CD4-positive, alpha-beta memory T cell (primary cell): Measurements from ENCODE around the gene FERMT3. TPM values are rescaled to one million over a fixed set of nuclear protein-coding genes. Genes with fewer than 3 reads are reported as not detected.

Source experiments
- CTCF ChIA-PET: fragments of 350-600 bp; sonication (Branson Sonifier 250); formaldehyde crosslinking; loops from one replicate; lab custom pipeline; 2021; ENCODE audit warnings: inconsistent platforms; ENCODE audit not compliant: partially characterized antibody; lab: Charles Lee
- POLR2A ChIA-PET: fragments of 350-600 bp; sonication (Branson Sonifier 250); formaldehyde crosslinking; loops from one replicate; lab custom pipeline; 2021; ENCODE audit not compliant: partially characterized antibody; lab: Charles Lee
- DNase-seq, 5 donors: peaks; one replicate each; pipeline versions ENCODE4 v3.0.0 to v3.0.0-alpha.2; 2020 to 2022; ENCODE audit warnings: mixed read lengths in 1 of 5
- H3K27ac ChIP-seq: one replicate; pipeline ENCODE4 v1.7.0; 2013; ENCODE audit warnings: low read depth, low read length
- H3K27me3 ChIP-seq: 2 replicates; pipeline ENCODE4 v1.7.0; 2013; ENCODE audit warnings: mild to moderate bottlenecking, low read length, moderate library complexity; ENCODE audit not compliant: insufficient read depth
- H3K36me3 ChIP-seq: 2 replicates; pipeline ENCODE4 v1.7.0; 2013; ENCODE audit warnings: mild to moderate bottlenecking, low read length, moderate library complexity; ENCODE audit not compliant: insufficient read depth
- H3K4me1 ChIP-seq: 2 replicates; pipeline ENCODE4 v1.7.0; 2013; ENCODE audit warnings: mild to moderate bottlenecking, low read length, moderate library complexity; ENCODE audit not compliant: insufficient read depth
- H3K4me3 ChIP-seq, 2 donors: one replicate each; pipeline ENCODE4 v1.7.0; 2013; ENCODE audit warnings: low read length in 2 of 2, mild to moderate bottlenecking in 1 of 2
- H3K9me3 ChIP-seq, 2 donors: one replicate each; pipeline ENCODE4 v1.7.0; 2013; ENCODE audit warnings: low read length in 2 of 2, control low read depth in 1 of 2; ENCODE audit not compliant: control insufficient read depth in 1 of 2
- H3K27ac Mint-ChIP-seq, 7 donors: one replicate each; pipeline ENCODE4 v1.8.0; 2020 to 2021; ENCODE audit warnings: mixed read lengths in 7 of 7, mild to moderate bottlenecking in 6 of 7, inconsistent platforms in 3 of 7, moderate library complexity in 3 of 7
- H3K27me3 Mint-ChIP-seq, 2 donors: one replicate each; pipeline ENCODE4 v1.8.0; 2020 to 2021; ENCODE audit warnings: mixed read lengths in 2 of 2
- H3K36me3 Mint-ChIP-seq, 2 donors: one replicate each; pipeline ENCODE4 v1.8.0; 2020 to 2021; ENCODE audit warnings: mixed read lengths in 2 of 2, inconsistent platforms in 1 of 2, mild to moderate bottlenecking in 1 of 2
- H3K4me1 Mint-ChIP-seq, 4 donors: one replicate each; pipeline ENCODE4 v1.8.0; 2020 to 2021; ENCODE audit warnings: mixed read lengths in 4 of 4, mild to moderate bottlenecking in 1 of 4
- H3K4me3 Mint-ChIP-seq, 8 donors: one replicate each; pipeline ENCODE4 v1.8.0; 2020 to 2021; ENCODE audit warnings: mixed read lengths in 8 of 8, mild to moderate bottlenecking in 7 of 8, moderate library complexity in 6 of 8, inconsistent platforms in 3 of 8
- H3K9me3 Mint-ChIP-seq, 8 donors: one replicate each; pipeline ENCODE4 v1.8.0; 2020 to 2021; ENCODE audit warnings: mixed read lengths in 8 of 8, mild to moderate bottlenecking in 5 of 8, inconsistent platforms in 3 of 8, moderate library complexity in 1 of 8
- intact Hi-C: fragments of 100-400 bp; cut with micrococcal nuclease; formaldehyde crosslinking; loops from one replicate; pipeline ENCODE4 v1.15.1; 2023
- polyA plus RNA-seq, 2 donors: library from polyadenylated mRNA; unstranded; fragments of 300-500 nt; fragmentation: Illumina TruSeq; gene quantifications; one replicate each; pipeline ENCODE4 v1.2.3, GENCODE V29; 2021
- total RNA-seq, 2 experiments: library from RNA; stranded (reverse); gene quantifications; one replicate each; pipeline ENCODE4 v1.2.3, GENCODE V29; 2021

The FERMT3 gene
- total and polyA plus RNA-seq, 4 experiments from 2014 or later = 149 to 202 (median 175) TPM

GRCh38 chr11:64208086-64208795, 1.7 kb downstream of the FERMT3 start:
- peak overlapping the region; percentile 99 for H3K4me3 ChIP-seq
- intact Hi-C loops = no loop called here
- no peaks in the 10 kb centered on the region for H3K27me3 ChIP-seq
- peak overlapping the region; percentile 90 for H3K27ac ChIP-seq
- ChIA-PET POLR2A (interaction anchor here (0.7 to 22.7 kb wide), 10 partner anchors 22 to 1367 kb away, joined by 4 to 937 read pairs (median 61); partner anchors contain the start of genes BAD, CATSPERZ, DNAJC4 and ESRRA), CTCF (interaction anchor here (0.9 to 9.7 kb wide), 10 partner anchors 15 to 241 kb away, joined by 3 to 367 read pairs (median 80); partner anchors contain the start of genes CATSPERZ, DNAJC4, ESRRA and FKBP2)
- Mint-ChIP-seq H3K9me3 (peaks cover 0 to 2% (median 0%) of the 10 kb centered on the region in 8 donors), H3K4me3 (peak overlapping the region; percentile 92 to 97 (median 93)), H3K4me1 (peaks cover 17 to 72% (median 47%) of the 10 kb centered on the region in 4 donors), H3K27ac (peak overlapping the region; percentile 92 to 96 (median 94)), H3K27me3 (no peaks in the 10 kb centered on the region), H3K36me3 (peaks cover 23 to 59% of the 10 kb centered on the region in 2 donors)
- DNase-seq = no peak
- peaks cover 44% of the 10 kb centered on the region for H3K4me1 ChIP-seq
- peaks cover 31% of the 10 kb centered on the region for H3K36me3 ChIP-seq
- no peaks in the 10 kb centered on the region for H3K9me3 ChIP-seq

DNA sequence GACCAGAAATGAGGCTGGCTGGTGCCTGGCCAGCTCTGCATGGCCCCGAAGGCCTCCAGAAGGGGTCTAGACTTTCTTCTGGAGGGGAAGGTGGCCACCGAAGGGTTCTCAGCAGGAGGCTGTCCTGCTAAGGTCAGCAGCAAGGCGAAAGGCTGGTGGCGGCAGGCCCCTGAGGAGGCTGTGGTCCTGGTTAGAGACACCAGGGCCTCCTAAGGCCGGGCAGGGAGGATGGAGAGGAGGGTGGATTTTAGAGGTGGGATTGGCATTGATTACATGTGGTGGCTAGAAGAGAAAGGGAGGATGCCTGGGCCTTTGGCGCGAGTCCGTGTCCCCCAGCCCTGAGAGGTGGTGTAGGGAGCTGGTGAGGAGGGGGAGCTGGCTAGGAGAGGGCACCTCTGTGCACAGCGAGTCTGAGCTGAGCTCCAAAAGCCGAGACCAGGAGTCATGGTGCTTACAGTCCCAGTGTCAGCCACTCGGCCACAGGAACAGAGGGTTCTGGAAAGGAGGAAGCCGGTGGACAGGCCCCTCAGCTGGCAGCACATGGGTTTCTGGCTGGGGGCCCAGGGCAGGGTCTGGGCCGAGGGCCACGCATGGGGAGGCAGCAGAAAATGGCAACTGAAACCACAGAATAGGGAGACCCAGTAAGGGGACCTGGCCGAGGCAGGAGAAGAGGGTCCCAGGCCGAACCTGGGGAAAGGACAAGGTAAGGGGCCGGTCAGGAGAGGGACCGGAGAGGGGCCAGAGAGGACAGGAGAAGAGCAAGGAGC, 2.5 kb downstream of the FERMT3 start:
- ChIA-PET POLR2A (interaction anchor here (5.2 to 22.7 kb wide), 5 partner anchors 22 to 108 kb away, joined by 70 to 937 read pairs (median 175); partner anchors contain the start of genes CATSPERZ, DNAJC4, ESRRA and FKBP2), CTCF (interaction anchor here (0.9 to 9.7 kb wide), 5 partner anchors 14 to 94 kb away, joined by 3 to 367 read pairs (median 106); partner anchors contain the start of genes CATSPERZ, DNAJC4, ESRRA and NUDT22)
- Mint-ChIP-seq H3K27me3 (no peaks in the 10 kb centered on the region), H3K36me3 (peaks cover 20 to 58% of the 10 kb centered on the region in 2 donors), H3K9me3 (peaks cover 0 to 2% (median 0%) of the 10 kb centered on the region in 8 donors), H3K4me3 (peak overlapping the region; percentile 26 to 93 (median 54)), H3K4me1 (peaks cover 19 to 70% (median 43%) of the 10 kb centered on the region in 4 donors), H3K27ac (peak overlapping the region; percentile 42 to 92 (median 75))
- Histone ChIP-seq H3K4me1 (peaks cover 42% of the 10 kb centered on the region), H3K9me3 (no peaks in the 10 kb centered on the region), H3K36me3 (peaks cover 28% of the 10 kb centered on the region), H3K27me3 (no peaks in the 10 kb centered on the region), H3K4me3 (no peak overlapping the region), H3K27ac (peak overlapping the region; percentile 90)
- intact Hi-C loops = no loop called here
- no peak for DNase-seq

GRCh38 chr11:64209563-64209843, 3.0 kb downstream of the FERMT3 start:
- no peaks in the 10 kb centered on the region for H3K27me3 Mint-ChIP-seq
- H3K4me1 ChIP-seq = peaks cover 37% of the 10 kb centered on the region
- H3K4me3 ChIP-seq = no peak overlapping the region
- H3K36me3 ChIP-seq = peaks cover 26% of the 10 kb centered on the region
- no peak for DNase-seq
- intact Hi-C loops = no loop called here
- peak overlapping the region; percentile 90 for H3K27ac ChIP-seq
- ChIA-PET CTCF (interaction anchor here (8.6 to 9.7 kb wide), 2 partner anchors 14 to 93 kb away, joined by 207 to 367 read pairs; partner anchors contain the start of genes CATSPERZ, DNAJC4, ESRRA and NUDT22), POLR2A (interaction anchor here (6.9 to 22.7 kb wide), 3 partner anchors 23 to 60 kb away, joined by 128 to 937 read pairs (median 175); partner anchors contain the start of genes DNAJC4, FKBP2, NUDT22 and PLCB3)
- H3K27ac Mint-ChIP-seq = peak overlapping the region in 4 of 7 donors; percentile 48 to 92 (median 90)
- no peaks in the 10 kb centered on the region for H3K9me3 ChIP-seq
- H3K9me3 Mint-ChIP-seq = peaks cover 0 to 2% (median 0%) of the 10 kb centered on the region in 8 donors
- peak overlapping the region in 3 of 8 donors; percentile 28 to 48 (median 32) for H3K4me3 Mint-ChIP-seq
- H3K4me1 Mint-ChIP-seq = peaks cover 17 to 65% (median 39%) of the 10 kb centered on the region in 4 donors
- no peaks in the 10 kb centered on the region for H3K27me3 ChIP-seq
- H3K36me3 Mint-ChIP-seq = peaks cover 14 to 55% of the 10 kb centered on the region in 2 donors

DNA sequence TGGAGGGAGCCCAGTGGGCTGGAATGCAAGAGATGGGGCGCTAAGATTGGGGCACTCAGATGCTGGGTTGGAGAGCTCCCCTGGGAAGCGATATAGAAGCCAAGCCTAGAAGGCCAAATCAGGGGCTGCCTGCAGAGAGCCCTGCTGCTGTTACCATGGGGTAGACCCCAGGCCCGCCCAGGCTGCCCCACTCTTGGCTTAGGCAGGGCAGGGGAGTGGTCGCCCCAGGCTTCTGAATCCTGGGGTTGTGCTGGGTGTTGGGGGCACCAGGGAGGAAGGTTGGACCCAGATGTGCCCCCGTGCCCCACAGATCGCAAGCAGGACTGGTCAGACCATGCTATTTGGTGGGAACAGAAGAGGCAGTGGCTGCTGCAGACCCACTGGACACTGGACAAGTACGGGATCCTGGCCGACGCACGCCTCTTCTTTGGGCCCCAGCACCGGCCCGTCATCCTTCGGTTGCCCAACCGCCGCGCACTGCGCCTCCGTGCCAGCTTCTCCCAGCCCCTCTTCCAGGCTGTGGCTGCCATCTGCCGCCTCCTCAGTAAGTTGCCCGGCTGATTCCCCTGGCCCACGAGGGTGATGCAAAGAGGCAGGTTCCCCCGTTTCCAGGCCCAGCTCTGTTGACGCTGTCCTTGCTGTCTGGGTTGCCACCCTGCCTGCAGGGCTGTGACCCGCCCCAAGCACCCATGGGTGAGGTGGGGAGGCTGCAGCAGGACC, 3.9 kb downstream of the FERMT3 start:
- Histone ChIP-seq H3K4me1 (peaks cover 27% of the 10 kb centered on the region), H3K4me3 (no peak overlapping the region), H3K36me3 (peaks cover 26% of the 10 kb centered on the region), H3K27me3 (no peaks in the 10 kb centered on the region), H3K9me3 (no peaks in the 10 kb centered on the region), H3K27ac (no peak overlapping the region)
- H3K27me3 Mint-ChIP-seq = no peaks in the 10 kb centered on the region
- CTCF ChIA-PET = interaction anchor here (8.6 to 9.7 kb wide), 2 partner anchors 13 to 92 kb away, joined by 207 to 367 read pairs; partner anchors contain the start of genes CATSPERZ, DNAJC4, ESRRA and NUDT22
- H3K4me3 Mint-ChIP-seq = peak overlapping the region in 2 of 8 donors; percentile 31 to 67
- H3K27ac Mint-ChIP-seq = peak overlapping the region in 5 of 7 donors; percentile 10 to 92 (median 71)
- POLR2A ChIA-PET = interaction anchor here (1.2 to 22.7 kb wide), 2 partner anchors 23 to 61 kb away, joined by 3 to 937 read pairs; partner anchors contain the start of genes DNAJC4, FKBP2, NUDT22 and PLCB3
- H3K4me1 Mint-ChIP-seq = peaks cover 16 to 57% (median 38%) of the 10 kb centered on the region in 4 donors
- H3K36me3 Mint-ChIP-seq = peaks cover 17 to 60% of the 10 kb centered on the region in 2 donors
- intact Hi-C loops = no loop called here
- DNase-seq = no peak
- peaks cover 0 to 2% (median 0%) of the 10 kb centered on the region in 8 donors for H3K9me3 Mint-ChIP-seq

DNA sequence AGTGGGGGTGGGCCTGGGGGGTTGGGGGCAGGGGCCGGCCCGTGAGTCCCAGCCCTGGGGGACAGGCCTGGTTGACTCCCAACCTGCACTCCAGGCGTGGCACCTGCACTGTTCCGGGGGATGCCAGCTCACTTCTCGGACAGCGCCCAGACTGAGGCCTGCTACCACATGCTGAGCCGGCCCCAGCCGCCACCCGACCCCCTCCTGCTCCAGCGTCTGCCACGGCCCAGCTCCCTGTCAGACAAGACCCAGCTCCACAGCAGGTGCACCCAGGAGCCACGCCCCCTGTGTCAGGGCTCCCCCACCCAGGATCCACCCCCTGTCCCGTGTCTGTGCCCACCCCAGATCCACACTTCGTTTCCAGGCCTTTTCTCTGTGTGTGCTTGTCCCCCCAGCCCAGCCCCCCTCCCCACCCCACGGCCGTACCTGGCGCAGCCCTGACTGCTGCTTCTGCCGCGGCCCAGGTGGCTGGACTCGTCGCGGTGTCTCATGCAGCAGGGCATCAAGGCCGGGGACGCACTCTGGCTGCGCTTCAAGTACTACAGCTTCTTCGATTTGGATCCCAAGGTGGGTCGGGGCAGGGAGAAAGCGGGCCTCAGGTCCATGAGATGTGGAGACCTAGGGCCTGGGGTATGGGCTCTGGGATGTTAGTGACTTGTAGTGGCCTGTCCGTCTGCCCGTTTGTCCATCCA, 4.8 kb downstream of the FERMT3 start:
- no peaks in the 10 kb centered on the region for H3K9me3 ChIP-seq
- H3K36me3 ChIP-seq = peaks cover 26% of the 10 kb centered on the region
- H3K27ac Mint-ChIP-seq = peak overlapping the region in 2 of 7 donors; percentile 68 to 79
- H3K27ac ChIP-seq = no peak overlapping the region
- peaks cover 16 to 48% (median 32%) of the 10 kb centered on the region in 4 donors for H3K4me1 Mint-ChIP-seq
- H3K4me3 ChIP-seq = no peak overlapping the region
- peak overlapping the region in 2 of 8 donors; percentile 21 to 35 for H3K4me3 Mint-ChIP-seq
- ChIA-PET POLR2A (interaction anchor here (1.2 to 22.7 kb wide), 3 partner anchors 22 to 60 kb away, joined by 3 to 937 read pairs (median 5); partner anchors contain the start of genes DNAJC4, FKBP2, NUDT22 and PLCB3), CTCF (interaction anchor here (9.7 kb wide), 1 partner anchor 12 kb away, joined by 207 read pairs; the partner anchor contains the start of genes DNAJC4, NUDT22 and TRPT1)
- peaks cover 0 to 2% (median 0%) of the 10 kb centered on the region in 8 donors for H3K9me3 Mint-ChIP-seq
- H3K27me3 Mint-ChIP-seq = no peaks in the 10 kb centered on the region
- no peaks in the 10 kb centered on the region for H3K27me3 ChIP-seq
- H3K36me3 Mint-ChIP-seq = peaks cover 17 to 61% of the 10 kb centered on the region in 2 donors
- peaks cover 19% of the 10 kb centered on the region for H3K4me1 ChIP-seq
- intact Hi-C loops = no loop called here
- no peak for DNase-seq
